DND-41 (cell line): ENCODE measurements around the gene SUMF2.
A peak's percentile ranks its signal among the peaks of the same experiment; 100 is the strongest.
"Not testable (repeated sequence)": the region's sequence is repeated elsewhere in the genome, so short reads cannot be mapped to it uniquely, and the experiment has no call there.

ENCODE experiments used
- ATAC-seq: fragments of 200-7000 bp; cut with Tn5 transposase; 3 replicates; pipeline ENCODE4 v1.9.1; 2021; ENCODE audit warnings: low read depth; ENCODE audit not compliant: insufficient read depth
- DNase-seq: peaks from one replicate; pipeline ENCODE4 v3.0.0-alpha.2; 2020
- H2AFZ ChIP-seq: 2 replicates; pipeline ENCODE4 v1.6.0; 2012; ENCODE audit warnings: low read depth, low read length
- H3K27ac ChIP-seq: 2 replicates; pipeline ENCODE4 v1.5.1; 2012; ENCODE audit warnings: low read length, inconsistent platforms
- H3K27me3 ChIP-seq: fragments of 200-600 bp; sonication (generic); 2 replicates; pipeline ENCODE4 v1.6.0; 2012; ENCODE audit warnings: low read length, mild to moderate bottlenecking, inconsistent platforms; ENCODE audit not compliant: insufficient read depth, poor library complexity
- H3K36me3 ChIP-seq: 2 replicates; pipeline ENCODE4 v1.5.1; 2012; ENCODE audit warnings: low read length, inconsistent platforms; ENCODE audit not compliant: insufficient read depth
- H3K4me1 ChIP-seq: 2 replicates; pipeline ENCODE4 v1.5.1; 2012; ENCODE audit warnings: mild to moderate bottlenecking, low read length; ENCODE audit not compliant: insufficient read depth
- H3K4me2 ChIP-seq: 2 replicates; pipeline ENCODE4 v1.6.0; 2012; ENCODE audit warnings: mild to moderate bottlenecking, moderate library complexity, low read length, inconsistent platforms; ENCODE audit not compliant: insufficient read depth
- H3K4me3 ChIP-seq, 2 experiments: fragments of 200-600 bp in 1 of 2; shearing (Covaris generic) in 1 of 2; 2 replicates each; pipeline ENCODE4 v1.5.1; 2012 to 2016; ENCODE audit warnings: inconsistent platforms in 2 of 2, low read length in 2 of 2, mild to moderate bottlenecking in 2 of 2, low read depth in 1 of 2, moderate library complexity in 1 of 2
- H3K79me2 ChIP-seq: 2 replicates; pipeline ENCODE4 v1.6.0; 2012; ENCODE audit warnings: low read length, inconsistent platforms; ENCODE audit not compliant: insufficient read depth
- H3K9ac ChIP-seq: 2 replicates; pipeline ENCODE4 v1.6.0; 2012; ENCODE audit warnings: low read depth, mild to moderate bottlenecking, inconsistent platforms, low read length, moderate library complexity
- H3K9me3 ChIP-seq: 2 replicates; pipeline ENCODE4 v1.5.1; 2012; ENCODE audit warnings: low read length, moderate library complexity, mild to moderate bottlenecking, inconsistent platforms; ENCODE audit not compliant: insufficient read depth, severe bottlenecking
- H4K20me1 ChIP-seq: 2 replicates; pipeline ENCODE4 v1.6.0; 2012; ENCODE audit warnings: low read length; ENCODE audit not compliant: insufficient read depth
- CTCF ChIP-seq: IDR thresholded peaks from 2 replicates; pipeline ENCODE4 v1.5.1; 2012; ENCODE audit warnings: borderline replicate concordance, low read length, moderate library complexity, mild to moderate bottlenecking; ENCODE audit not compliant: poor library complexity, severe bottlenecking; ENCODE audit errors: extremely low read depth
- EZH2 ChIP-seq: IDR thresholded peaks from 3 replicates; pipeline ENCODE4 v1.6.1; 2012; ENCODE audit warnings: borderline replicate concordance, low read depth, mild to moderate bottlenecking, moderate library complexity, low read length, inconsistent platforms; ENCODE audit not compliant: severe bottlenecking

SUMF2 gene

GRCh38 chr7:56092789-56093531 is 28.9 kb downstream of the SUMF2 start, which contains the start of gene PHKG1:
Gene PHKG1 (minus strand): TSS chr7:56092952. CDS start chr7:56088941, 4,011 bp downstream.
- H2AFZ ChIP-seq: no peak within 1 kb of the TSS
- no peaks in the 10 kb centered on the region for H3K9me3 ChIP-seq
- H3K4me2 ChIP-seq: no peak within 1 kb of the TSS
- no peaks in the 10 kb centered on the region for H3K27me3 ChIP-seq
- no peak for TF ChIP-seq EZH2
- no peak for TF ChIP-seq CTCF
- no peak within 1 kb of the TSS for H3K9ac ChIP-seq
- H3K79me2 ChIP-seq: no peaks in the 10 kb centered on the region
- H3K36me3 ChIP-seq: peaks cover 9% of the 10 kb centered on the region; the same call in 1 of the 2 replicates
- H3K27ac ChIP-seq: no peak within 1 kb of the TSS
- ATAC-seq (0 out of 3 replicates have a peak, but pooled peaks have one; percentile 35), DNase-seq (no peak)
- peaks cover 6% of the 10 kb centered on the region; the same call in 1 of the 2 replicates for H3K4me1 ChIP-seq
- no peak within 1 kb of the TSS for H3K4me3 ChIP-seq
- H4K20me1 ChIP-seq: no peaks in the 10 kb centered on the region

- no peaks in the 10 kb centered on the region for H3K27me3 ChIP-seq
- no peak overlapping the region for H3K4me3 ChIP-seq
- no peak for ATAC-seq
These were observed 33.6 kb downstream of the SUMF2 start for GRCh38 chr7:56097700-56098099.

GRCh38 chr7:56098187-56099008 is 34.3 kb downstream of the SUMF2 start:
- not testable (repeated sequence) for H3K4me1 ChIP-seq, H3K9ac ChIP-seq, DNase-seq, H3K79me2 ChIP-seq, H3K27me3 ChIP-seq, ATAC-seq, H3K27ac ChIP-seq, H3K4me3 ChIP-seq, H3K9me3 ChIP-seq, H2AFZ ChIP-seq, H3K4me2 ChIP-seq, H4K20me1 ChIP-seq
- H3K36me3 ChIP-seq: peaks cover 46% of the 10 kb centered on the region

More at GRCh38 chr7:56097700-56098099, 33.6 kb downstream of the SUMF2 start:
- Histone ChIP-seq H3K27ac (no peak overlapping the region), H3K9me3 (no peaks in the 10 kb centered on the region), H3K4me1 (peaks cover 6% of the 10 kb centered on the region; the same call in 1 of the 2 replicates), H3K79me2 (peaks cover under 1% of the 10 kb centered on the region; the same call in 1 of the 2 replicates), H3K9ac (no peak overlapping the region), H3K36me3 (peaks cover 39% of the 10 kb centered on the region), H4K20me1 (peaks cover under 1% of the 10 kb centered on the region; the same call in 1 of the 2 replicates), H2AFZ (no peak overlapping the region), H3K4me2 (no peak overlapping the region)
- TF ChIP-seq EZH2 (no peak), CTCF (no peak)
- DNase-seq: no peak

- peaks cover 18% of the 10 kb centered on the region for H4K20me1 ChIP-seq
- H3K4me2 ChIP-seq: no peak overlapping the region
- no peak for DNase-seq
- TF ChIP-seq CTCF: no peak
- no peak for TF ChIP-seq EZH2
- peaks cover 58% of the 10 kb centered on the region for H3K36me3 ChIP-seq
- no peaks in the 10 kb centered on the region for H3K9me3 ChIP-seq
- ATAC-seq: peak; percentile 41; the same call in 1 of the 3 replicates
- H3K9ac ChIP-seq: no peak overlapping the region
- H3K27ac ChIP-seq: no peak overlapping the region
- H3K79me2 ChIP-seq: peaks cover 20% of the 10 kb centered on the region
- no peak overlapping the region for H2AFZ ChIP-seq
- peaks cover 18% of the 10 kb centered on the region for H3K4me1 ChIP-seq
- no peaks in the 10 kb centered on the region for H3K27me3 ChIP-seq
- H3K4me3 ChIP-seq: no peak overlapping the region
These were observed 35.6 kb downstream of the SUMF2 start for GRCh38 chr7:56099653-56100052.

GRCh38 chr7:56104138-56104537 is 40.1 kb downstream of the SUMF2 start:
- H2AFZ ChIP-seq, DNase-seq, ATAC-seq, H3K27me3 ChIP-seq, H3K27ac ChIP-seq, H3K9me3 ChIP-seq, H3K9ac ChIP-seq: not testable (repeated sequence)
- Histone ChIP-seq H3K4me2 (peak overlapping the region; percentile 81), H3K79me2 (peaks cover 43% of the 10 kb centered on the region), H3K4me1 (peaks cover 29% of the 10 kb centered on the region), H3K36me3 (peaks cover 62% of the 10 kb centered on the region), H4K20me1 (peaks cover 32% of the 10 kb centered on the region), H3K4me3 (peak overlapping the region in 1 of 2 experiments; percentile 30; a peak in 1 of 4 replicates)
